Endometrium (tissue), 2 donors: ENCODE data around the gene ADGRA1.
"Not testable (repeated sequence)": the region's sequence is repeated elsewhere in the genome, so short reads cannot be mapped to it uniquely, and the experiment has no call there.

ENCODE experiments used
- FAIRE-seq: peaks from 2 replicates; lab custom pipeline; 2012; peaks lifted over from hg19 to GRCh38; lab: Jason Lieb, UNC
- donor health status: control.
- donor health status: control.

ADGRA1 gene, protein sequence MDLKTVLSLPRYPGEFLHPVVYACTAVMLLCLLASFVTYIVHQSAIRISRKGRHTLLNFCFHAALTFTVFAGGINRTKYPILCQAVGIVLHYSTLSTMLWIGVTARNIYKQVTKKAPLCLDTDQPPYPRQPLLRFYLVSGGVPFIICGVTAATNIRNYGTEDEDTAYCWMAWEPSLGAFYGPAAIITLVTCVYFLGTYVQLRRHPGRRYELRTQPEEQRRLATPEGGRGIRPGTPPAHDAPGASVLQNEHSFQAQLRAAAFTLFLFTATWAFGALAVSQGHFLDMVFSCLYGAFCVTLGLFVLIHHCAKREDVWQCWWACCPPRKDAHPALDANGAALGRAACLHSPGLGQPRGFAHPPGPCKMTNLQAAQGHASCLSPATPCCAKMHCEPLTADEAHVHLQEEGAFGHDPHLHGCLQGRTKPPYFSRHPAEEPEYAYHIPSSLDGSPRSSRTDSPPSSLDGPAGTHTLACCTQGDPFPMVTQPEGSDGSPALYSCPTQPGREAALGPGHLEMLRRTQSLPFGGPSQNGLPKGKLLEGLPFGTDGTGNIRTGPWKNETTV

GRCh38 chr10:133087679-133088178, at the start of gene ADGRA1:
Gene ADGRA1, plus strand, starts transcription at chr10:133087924. Its CDS starts 986 bp downstream, at chr10:133088910.
- FAIRE-seq: no peak

DNA sequence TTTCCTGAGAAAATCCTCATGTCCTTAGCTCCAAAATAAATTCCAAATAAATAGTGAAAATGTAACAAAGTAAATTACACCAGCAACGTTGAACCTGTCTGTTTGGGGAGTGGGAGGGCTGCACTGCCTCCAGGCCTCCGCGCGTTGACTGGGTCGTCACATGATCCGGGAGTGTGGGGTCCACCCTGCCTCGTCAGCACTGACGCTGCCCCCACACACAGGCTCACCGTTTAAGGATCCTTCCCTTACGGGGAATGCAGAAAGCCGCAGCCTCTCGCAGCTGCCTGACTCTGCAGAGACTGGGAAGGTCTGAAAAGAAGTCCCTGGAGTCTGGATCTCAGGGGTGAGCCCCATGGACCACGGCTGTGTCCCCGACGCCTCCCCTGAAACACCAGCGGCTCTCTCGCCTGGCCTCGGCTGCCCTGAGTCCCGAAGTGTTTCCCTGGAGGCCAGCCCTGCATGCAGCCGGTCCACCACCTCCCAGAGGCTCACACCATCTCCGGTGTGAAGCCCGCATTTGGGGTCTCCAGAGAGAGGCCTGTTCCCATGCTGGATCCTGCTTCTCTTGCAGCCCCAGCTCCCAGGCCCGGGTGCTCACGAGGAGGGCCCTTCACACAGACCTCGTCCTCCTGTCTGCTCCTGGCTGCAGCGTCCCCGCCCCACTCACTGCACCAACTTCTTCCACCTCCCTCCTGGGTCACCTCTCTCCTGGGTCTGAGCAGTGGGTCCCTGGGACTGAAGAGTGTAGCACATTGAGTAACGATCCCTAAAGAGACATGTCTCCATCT, 49.5 kb upstream of the ADGRA1 start:
- FAIRE-seq: no peak

DNA sequence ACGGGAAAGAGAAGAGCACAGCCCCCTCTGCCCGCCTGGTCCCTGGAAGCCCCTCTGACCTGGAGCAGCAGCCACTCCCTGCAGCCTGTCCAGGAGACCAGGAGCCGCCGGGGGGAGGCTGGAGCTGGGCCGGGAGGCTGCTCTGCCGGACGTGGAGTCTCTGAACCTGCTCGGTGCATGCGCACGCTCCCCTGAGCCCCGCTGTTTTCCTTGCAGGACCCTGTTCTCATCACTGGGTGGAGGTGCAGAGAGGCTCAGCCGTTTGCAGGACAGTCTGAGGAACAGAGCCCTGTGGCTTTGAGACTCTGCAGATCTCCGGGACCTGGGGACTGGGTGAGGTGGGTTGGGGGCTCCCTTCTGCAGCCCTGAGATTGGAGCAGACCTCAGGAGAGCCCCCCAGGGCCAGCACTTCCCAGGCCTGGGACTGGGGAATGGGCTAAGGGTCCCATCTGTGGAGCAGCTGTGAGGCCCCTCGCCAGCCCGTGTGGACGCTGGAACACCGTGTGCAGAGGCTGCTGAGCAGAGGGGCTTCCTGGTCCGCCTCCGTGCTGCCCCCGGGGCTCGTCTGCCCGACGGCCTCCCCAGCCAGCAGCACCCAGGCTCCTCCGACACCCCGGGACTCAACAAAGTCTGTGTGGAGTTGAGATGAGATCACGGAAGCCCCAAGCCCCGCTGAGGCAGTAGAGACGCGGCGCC, 48.5 kb upstream of the ADGRA1 start:
- no peak for FAIRE-seq

GRCh38 chr10:133039803-133040165, 47.9 kb upstream of the ADGRA1 start:
- FAIRE-seq: no peak

DNA sequence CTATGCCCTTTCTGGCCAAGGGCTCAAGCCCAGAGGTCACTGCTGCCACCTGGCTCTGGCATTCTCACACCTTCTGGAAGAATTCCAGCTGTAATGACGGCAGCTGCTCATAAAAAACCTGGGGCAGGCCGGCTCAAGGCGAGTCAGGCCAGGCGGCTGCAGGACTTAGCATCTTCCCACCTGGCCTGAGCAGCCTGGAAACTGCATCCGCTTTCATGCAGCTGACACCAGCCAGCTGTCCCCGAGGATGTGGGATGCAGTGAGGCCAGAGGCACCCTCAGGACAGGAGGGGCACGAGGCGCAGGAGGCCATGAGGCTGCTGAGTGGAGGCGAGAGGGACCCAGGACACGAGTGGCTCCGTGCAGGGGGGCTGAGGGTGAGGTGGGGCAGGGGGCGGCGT, 47.5 kb upstream of the ADGRA1 start:
- no peak for FAIRE-seq

DNA sequence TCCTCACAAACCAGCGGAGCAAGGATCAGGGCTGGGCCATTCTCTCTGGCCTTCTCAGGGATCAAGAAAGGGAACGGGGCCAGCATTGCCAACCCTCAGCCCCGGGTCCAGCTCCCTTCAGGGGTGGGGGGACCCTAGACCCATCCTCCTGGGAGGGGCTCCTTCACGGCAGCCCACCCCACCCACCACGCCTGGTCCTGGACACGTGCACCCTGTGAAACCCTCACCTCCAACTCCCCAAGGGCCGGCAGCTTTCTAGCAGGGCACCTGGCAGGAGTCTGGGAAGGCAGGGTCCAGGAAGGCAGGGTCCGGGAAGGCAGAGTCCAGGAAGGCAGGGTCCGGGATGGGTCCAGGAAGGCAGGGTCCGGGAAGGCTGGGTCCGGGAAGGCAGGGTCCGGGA, 46.6 kb upstream of the ADGRA1 start:
- FAIRE-seq: no peak

DNA sequence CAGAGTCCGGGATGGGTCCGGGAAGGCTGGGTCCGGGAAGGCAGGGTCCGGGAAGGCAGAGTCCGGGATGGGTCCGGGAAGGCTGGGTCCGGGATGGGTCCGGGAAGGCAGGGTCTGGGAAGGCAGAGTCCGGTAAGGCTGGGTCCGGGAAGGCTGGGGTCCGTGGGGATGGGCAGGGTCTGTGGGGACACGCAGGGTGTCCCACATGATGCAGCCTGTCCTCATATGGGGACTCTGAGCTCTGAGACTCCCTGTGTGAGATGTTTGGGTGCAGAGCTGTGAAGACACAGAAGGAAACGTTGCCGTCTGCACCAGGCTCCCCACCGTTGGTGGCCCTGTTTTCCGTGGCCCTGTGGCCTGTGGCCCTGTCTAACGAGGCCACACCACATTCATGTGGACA, 45.7 kb upstream of the ADGRA1 start:
- FAIRE-seq: no peak

DNA sequence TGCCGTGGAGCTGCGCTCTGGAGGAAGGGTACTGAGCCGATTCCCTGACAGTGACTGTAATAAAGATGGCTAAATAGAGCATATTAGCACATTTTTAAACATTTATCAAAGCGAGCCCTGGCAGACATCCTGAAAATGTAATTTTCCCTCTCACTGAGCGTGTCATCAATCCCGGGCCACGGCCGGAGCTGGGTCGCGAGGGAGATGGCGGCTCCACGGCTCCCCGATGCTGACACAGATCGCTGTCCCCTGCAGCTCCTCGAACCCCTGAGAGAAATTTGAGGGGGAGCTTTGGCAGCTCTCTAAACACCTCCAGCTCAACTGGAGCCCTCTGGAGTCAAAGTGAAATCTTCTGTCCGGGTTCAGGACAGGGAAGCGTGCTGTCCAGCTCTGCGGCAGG, 44.9 kb upstream of the ADGRA1 start:
- no peak for FAIRE-seq

DNA sequence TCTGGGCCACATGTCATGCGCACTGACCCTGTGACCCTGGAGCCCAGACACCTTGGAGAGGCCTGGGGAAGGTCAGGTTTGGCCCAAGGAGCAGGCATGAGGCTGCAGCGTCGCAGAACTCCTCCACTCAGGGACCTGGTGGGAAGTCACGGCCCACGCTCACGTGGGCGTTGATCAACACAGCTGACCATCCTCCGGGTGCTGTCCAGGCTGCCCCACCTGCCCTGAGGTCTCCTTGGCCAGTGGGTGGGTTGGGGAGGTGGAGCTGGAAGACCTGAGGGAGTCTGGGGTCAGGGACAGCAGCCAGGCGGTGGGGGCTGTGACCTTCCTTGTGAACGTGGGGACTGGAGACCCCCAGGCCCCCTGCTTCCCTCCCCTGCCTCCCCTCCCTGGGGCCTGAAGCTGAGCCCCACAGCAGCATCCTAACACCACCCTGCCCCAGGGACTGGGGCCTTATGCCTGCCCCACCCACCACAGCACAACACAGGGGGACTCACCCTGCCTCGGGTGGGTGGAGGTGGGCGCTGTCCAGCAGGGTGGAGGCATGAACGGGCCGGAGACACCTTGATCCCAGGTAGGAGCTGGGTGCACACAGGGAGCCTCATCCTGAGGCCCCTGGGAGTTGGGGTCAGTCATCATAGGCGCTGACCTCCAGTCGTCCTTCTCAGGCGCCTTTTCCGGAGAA, 44.0 kb upstream of the ADGRA1 start:
- no peak for FAIRE-seq

GRCh38 chr10:133044401-133044811, 43.3 kb upstream of the ADGRA1 start:
- no peak for FAIRE-seq

DNA sequence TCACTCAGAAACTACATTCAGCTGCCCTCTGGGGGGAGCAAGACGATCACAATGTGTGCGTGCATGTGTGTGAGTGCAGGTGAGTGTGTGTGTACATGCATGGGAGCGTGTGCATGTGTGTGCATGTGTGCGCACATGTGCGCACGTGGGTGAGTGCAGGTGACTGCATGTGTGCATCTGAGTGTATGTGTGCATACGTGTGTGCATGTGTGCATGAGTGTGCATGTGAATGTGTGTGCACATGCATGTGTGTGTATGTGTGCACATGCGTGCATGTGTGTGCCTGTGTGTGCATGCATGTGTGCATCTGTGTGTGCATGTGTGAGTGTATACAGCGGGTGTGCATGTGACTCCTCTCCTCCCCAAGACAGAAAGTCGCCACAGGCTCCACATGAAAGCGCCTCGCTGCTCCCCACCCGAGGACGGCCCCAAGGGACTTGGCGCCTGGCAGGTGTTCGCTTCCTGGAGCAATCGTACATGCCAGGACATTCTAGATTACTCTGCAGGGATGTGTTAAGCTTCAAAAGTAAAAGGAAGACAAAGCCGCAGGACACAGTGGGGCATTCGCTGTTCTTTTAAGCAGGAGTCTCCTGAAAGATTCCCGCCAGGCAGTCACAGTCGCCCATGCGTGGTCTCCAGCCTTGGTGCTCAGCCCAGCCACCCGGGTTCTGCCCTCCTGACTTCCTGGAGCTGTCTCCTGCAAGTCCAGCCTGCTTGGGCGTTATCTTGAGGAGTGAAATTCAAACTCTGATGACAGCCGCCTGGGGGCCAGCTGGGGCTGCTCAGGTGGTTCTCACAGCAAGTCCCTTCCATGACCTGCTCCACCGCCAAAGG, 42.0 kb upstream of the ADGRA1 start:
- no peak for FAIRE-seq

DNA sequence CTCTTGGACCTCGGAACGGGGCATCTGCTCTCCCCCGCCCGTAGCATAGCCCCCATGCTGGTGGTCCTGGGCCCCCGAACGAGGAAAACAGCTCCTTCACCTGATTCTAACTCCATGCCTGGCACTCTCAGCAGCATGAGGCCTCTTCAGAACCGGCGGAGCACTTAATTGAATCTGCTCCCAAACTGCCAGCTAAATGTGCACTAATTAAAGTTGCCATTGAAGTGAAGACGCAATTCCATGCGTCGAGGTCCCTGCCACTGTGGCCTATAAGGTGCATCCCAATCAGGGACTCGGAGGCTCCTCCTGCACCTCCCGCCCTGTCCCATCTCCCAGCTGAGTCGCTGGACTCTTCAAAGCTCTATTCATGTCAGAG, 41.3 kb upstream of the ADGRA1 start:
- no peak for FAIRE-seq

DNA sequence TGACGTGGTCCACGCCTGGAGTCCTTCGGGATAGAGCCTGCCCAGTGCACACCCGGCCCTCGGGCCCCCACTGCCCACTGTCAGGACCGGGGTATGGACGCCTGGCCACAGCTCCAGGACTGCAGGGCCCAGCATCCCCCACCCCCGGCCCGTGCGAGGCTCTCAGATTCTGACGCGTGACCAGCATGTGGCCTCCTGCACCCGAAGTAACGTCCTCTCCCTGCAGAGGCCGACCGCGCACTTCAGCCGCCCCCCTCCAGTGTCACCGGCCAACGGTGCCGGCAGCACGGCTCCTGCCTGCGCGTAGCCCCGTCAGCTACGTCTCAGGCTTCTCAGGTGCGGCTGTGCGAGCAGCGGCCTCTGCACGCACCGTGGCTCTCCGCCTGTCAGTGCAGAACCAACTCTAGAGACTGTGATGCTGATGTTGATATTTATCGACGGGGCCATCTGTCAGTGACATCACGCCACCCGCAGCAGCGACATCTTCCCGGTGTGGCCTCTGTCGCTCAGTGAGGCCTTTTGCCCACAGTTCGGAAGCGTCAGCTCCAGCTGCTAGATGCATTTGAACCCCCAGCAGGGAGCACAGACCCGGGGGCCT, 40.1 kb upstream of the ADGRA1 start:
- no peak for FAIRE-seq

DNA sequence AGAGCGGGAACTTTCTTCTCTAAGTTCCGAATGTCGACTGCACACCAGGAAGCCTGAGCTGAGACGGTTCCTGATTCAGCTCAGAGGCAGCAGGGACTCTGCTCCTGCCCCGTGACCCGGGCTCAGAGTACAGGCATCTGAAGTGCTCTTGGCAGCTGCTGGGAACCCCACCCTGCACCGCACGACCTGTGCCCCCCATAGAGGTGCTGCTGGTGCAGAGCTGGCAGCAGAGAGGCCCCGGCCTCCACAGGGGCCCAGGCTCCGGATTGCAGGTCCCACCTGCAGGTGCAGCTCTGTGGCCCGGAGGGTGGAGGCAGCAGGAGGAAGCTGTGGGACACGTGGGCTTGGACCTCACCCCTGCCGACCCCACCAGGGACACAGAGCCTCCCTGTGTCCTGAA, 39.5 kb upstream of the ADGRA1 start:
- no peak for FAIRE-seq

- no peak for FAIRE-seq
Measured at GRCh38 chr10:133048926-133049325, 38.8 kb upstream of the ADGRA1 start.

DNA sequence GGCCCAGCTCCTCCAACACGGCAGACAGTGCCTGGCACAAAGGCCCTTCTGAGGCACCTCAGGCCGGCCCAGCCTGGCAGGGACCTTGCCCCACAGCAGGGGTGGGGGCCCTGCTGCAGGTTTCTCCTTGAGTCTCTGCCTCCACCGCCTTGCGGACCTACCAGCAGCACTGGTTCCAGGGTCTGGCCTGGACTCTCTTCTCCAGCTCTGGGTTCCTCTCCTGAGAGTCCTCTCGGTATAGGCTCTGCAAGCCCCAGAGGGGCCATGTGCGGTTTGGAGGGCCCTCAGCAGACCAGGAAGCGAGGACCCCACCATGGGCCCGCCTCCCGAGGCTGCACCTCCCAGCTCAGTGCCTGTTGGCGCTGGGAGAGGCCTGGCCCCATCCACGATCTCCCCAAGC, 38.1 kb upstream of the ADGRA1 start:
- FAIRE-seq: no peak

DNA sequence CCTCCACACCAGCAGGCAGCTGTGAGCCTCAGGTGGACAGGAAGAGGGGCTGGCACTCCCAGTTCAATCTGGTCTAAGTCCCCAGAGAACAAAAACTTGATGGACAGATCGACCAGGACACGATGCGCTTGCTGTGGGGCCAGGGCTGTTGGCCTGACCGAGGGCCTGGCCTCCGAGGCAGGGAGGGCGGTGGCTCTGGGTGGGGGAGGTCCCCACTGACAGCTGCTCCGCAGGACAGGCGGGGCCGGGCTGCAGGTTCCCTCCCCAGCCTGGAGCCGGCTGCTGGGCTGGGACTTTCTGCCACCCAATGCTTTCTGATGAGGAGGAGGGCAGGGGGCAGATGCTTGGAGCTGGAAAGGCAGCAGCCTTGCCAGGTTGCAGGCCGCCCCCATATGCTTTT, 37.4 kb upstream of the ADGRA1 start:
- FAIRE-seq: no peak

GRCh38 chr10:133052076-133052475, 35.6 kb upstream of the ADGRA1 start:
- no peak for FAIRE-seq

GRCh38 chr10:133053527-133054133, 34.1 kb upstream of the ADGRA1 start:
- FAIRE-seq: not testable (repeated sequence)

DNA sequence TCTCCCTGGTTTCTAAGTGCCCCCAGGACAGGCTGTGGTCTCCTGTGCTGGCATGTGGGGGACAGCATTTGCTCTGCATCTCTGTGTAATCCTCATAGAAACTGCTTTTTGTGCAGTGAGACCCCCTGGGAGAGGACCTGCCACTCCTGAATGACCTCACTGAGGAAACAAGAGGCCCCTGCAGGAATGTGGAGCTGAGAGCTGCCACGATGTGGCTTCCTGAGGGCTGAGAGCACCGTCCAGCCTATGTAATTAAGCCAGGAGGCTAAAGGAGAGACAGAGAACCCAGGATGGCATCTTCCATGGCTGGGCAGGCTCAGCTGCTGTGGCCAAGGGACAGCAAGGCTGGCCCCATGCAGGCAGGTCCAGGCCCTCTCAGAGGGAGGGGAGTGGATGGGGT, 32.3 kb upstream of the ADGRA1 start:
- FAIRE-seq: no peak
